GM12878 (cell line): Measurements from ENCODE around the gene TIAM1. TPM values are rescaled to one million over a fixed set of nuclear protein-coding genes. Genes with fewer than 3 reads are reported as not detected.

Experiments used
- ATAC-seq: fragments of 200-7000 bp; cut with Tn5 transposase; 3 replicates; pipeline ENCODE4 v1.9.1; 2020; ENCODE audit warnings: mild to moderate bottlenecking, moderate library complexity
- BruUV-seq: library from RNA; stranded (reverse); fragments of 400-500 nt; replicated peaks from 2 replicates; lab custom pipeline; 2021; lab: Mats Ljungman, UMichigan
- CTCF ChIA-PET: fragments of 300-600 bp; sonication (Branson Sonifier 250); formaldehyde crosslinking; extraction: SDS; loops from one replicate; lab custom pipeline; 2021; ENCODE audit warnings: inconsistent platforms; lab: Yijun Ruan, JAX
- POLR2A ChIA-PET: fragments of 350-600 bp; formaldehyde crosslinking; extraction: SDS; loops from one replicate; lab custom pipeline; 2021; ENCODE audit warnings: inconsistent platforms; lab: Charles Lee
- RAD21 ChIA-PET: fragments of 300-600 bp; sonication (Branson Sonifier 250); formaldehyde crosslinking; loops from one replicate; lab custom pipeline; 2023; ENCODE audit warnings: antibody characterized with exemption; ENCODE audit not compliant: unreplicated experiment; lab: Charles Lee
- SMC1A ChIA-PET: fragments of 300-600 bp; sonication (Branson Sonifier 250); formaldehyde crosslinking; loops from one replicate; lab custom pipeline; 2023; ENCODE audit not compliant: unreplicated experiment, uncharacterized antibody; lab: Charles Lee
- DNase-seq: peaks from one replicate; pipeline ENCODE4 v3.0.0-alpha.2; 2011; ENCODE audit warnings: low read depth, low spot score
- FAIRE-seq: peaks from 3 replicates; lab custom pipeline; 2011; peaks lifted over from hg19 to GRCh38; lab: Jason Lieb, UNC
- H2AFZ ChIP-seq: 2 replicates; pipeline ENCODE4 v1.6.0; 2011; ENCODE audit warnings: low read depth, low read length, control low read depth; ENCODE audit not compliant: control insufficient read depth
- H3K27ac ChIP-seq: 2 replicates; pipeline ENCODE4 v1.5.1; 2011; ENCODE audit warnings: control low read depth; ENCODE audit not compliant: control insufficient read depth, insufficient read depth
- H3K27me3 ChIP-seq, 2 experiments: replicated peaks in 1 of 2; 2 replicates each; pipeline versions ENCODE4 v1.6.0 to v1.6.1; 2011; ENCODE audit warnings: low read length in 1 of 2; ENCODE audit not compliant: control insufficient read depth in 2 of 2, insufficient read depth in 2 of 2
- H3K36me3 ChIP-seq, 2 experiments: 2 replicates each; pipeline ENCODE4 v1.5.1; 2011; ENCODE audit warnings: low read length in 1 of 2; ENCODE audit not compliant: control insufficient read depth in 2 of 2, insufficient read depth in 2 of 2
- H3K4me1 ChIP-seq: 2 replicates; pipeline ENCODE4 v1.6.1; 2011; ENCODE audit warnings: mild to moderate bottlenecking, low read length, moderate library complexity, mixed read lengths; ENCODE audit not compliant: control insufficient read depth, insufficient read depth
- H3K4me2 ChIP-seq: 2 replicates; pipeline ENCODE4 v1.6.0; 2011; ENCODE audit warnings: control low read depth; ENCODE audit not compliant: control insufficient read depth, insufficient read depth
- H3K4me3 ChIP-seq: fragments of 200-600 bp; sonication (generic); 2 replicates; pipeline ENCODE4 v1.5.1; 2016
- H3K79me2 ChIP-seq: 2 replicates; pipeline ENCODE4 v1.6.0; 2011; ENCODE audit warnings: low read length; ENCODE audit not compliant: control insufficient read depth, insufficient read depth
- H3K9ac ChIP-seq: 2 replicates; pipeline ENCODE4 v1.8.0; 2011; ENCODE audit warnings: low read length, control low read depth, mixed read lengths; ENCODE audit not compliant: control insufficient read depth, insufficient read depth
- H3K9me3 ChIP-seq: replicated peaks from 3 replicates; pipeline ENCODE4 v1.5.1; 2011; ENCODE audit warnings: mild to moderate bottlenecking, low read length; ENCODE audit not compliant: control insufficient read depth, insufficient read depth
- H4K20me1 ChIP-seq: 2 replicates; pipeline ENCODE4 v1.6.0; 2011; ENCODE audit not compliant: control insufficient read depth, insufficient read depth
- CHD4 ChIP-seq: fragments of 200-600 bp; sonication (generic); IDR thresholded peaks from 2 replicates; pipeline ENCODE4 v1.6.1; 2016; ENCODE audit warnings: mild to moderate bottlenecking
- CTCF ChIP-seq, 3 experiments: IDR thresholded peaks in 2 of 3; conservative IDR thresholded peaks in 1 of 3; 2 replicates each; pipeline ENCODE4 v1.5.1; 2011; ENCODE audit warnings: low read depth in 3 of 3, low read length in 3 of 3, mild to moderate bottlenecking in 3 of 3, control low read depth in 2 of 3, moderate library complexity in 2 of 3, inconsistent platforms in 1 of 3, mixed read lengths in 1 of 3; ENCODE audit not compliant: control insufficient read depth in 2 of 3, insufficient read depth in 1 of 3; ENCODE audit errors: extremely low read depth in 1 of 3
- ELK1 ChIP-seq: IDR thresholded peaks from 2 replicates; pipeline ENCODE4 v1.6.1; 2012; ENCODE audit warnings: low read depth, low read length, improper control_type of control experiment
- ESRRA ChIP-seq: IDR thresholded peaks from 2 replicates; pipeline ENCODE4 v1.6.1; 2012; ENCODE audit warnings: mild to moderate bottlenecking, low read length, improper control_type of control experiment
- GABPA ChIP-seq: IDR thresholded peaks from 2 replicates; pipeline ENCODE4 v1.6.1; 2014; ENCODE audit warnings: antibody characterized with exemption, low read depth, mild to moderate bottlenecking, inconsistent platforms
- PRDM15 ChIP-seq: fragments of 450-650 bp; formaldehyde crosslinking; IDR thresholded peaks from 2 replicates; pipeline ENCODE4 v1.4.0; 2020; ENCODE audit warnings: mild to moderate bottlenecking, moderate library complexity
- SIX5 ChIP-seq: IDR thresholded peaks from 2 replicates; pipeline ENCODE4 v1.6.1; 2011; ENCODE audit warnings: mild to moderate bottlenecking, low read depth, low read length, moderate library complexity; ENCODE audit not compliant: severe bottlenecking
- SMAD1 ChIP-seq: fragments of 450-650 bp; IDR thresholded peaks from 2 replicates; pipeline ENCODE4 v1.6.1; 2018; ENCODE audit warnings: mild to moderate bottlenecking, low read depth; ENCODE audit not compliant: partially characterized antibody
- SMARCA5 ChIP-seq: fragments of 450-650 bp; IDR thresholded peaks from 2 replicates; pipeline ENCODE4 v1.6.1; 2017; ENCODE audit warnings: mild to moderate bottlenecking
- ZNF384 ChIP-seq: IDR thresholded peaks from 2 replicates; pipeline ENCODE4 v1.6.1; 2012; ENCODE audit warnings: low read depth, mild to moderate bottlenecking, low read length, improper control_type of control experiment, borderline replicate concordance
- WGBS: methylation state at CpG from one replicate; pipeline ENCODE4 v1.1.6; 2016; ENCODE audit warnings: low lambda C conversion rate; ENCODE audit not compliant: insufficient replicate concordance, insufficient coverage; ENCODE audit errors: missing lambda C conversion rate; 5-methylcytosine and 5-hydroxymethylcytosine counted together
- in situ Hi-C: fragments of 300-500 bp; cut with MboI; formaldehyde crosslinking; loops from 9 replicates; pipeline ENCODE4 v1.14.3; 2018; ENCODE audit warnings: mixed read lengths
- intact Hi-C: fragments of 100-400 bp; cut with micrococcal nuclease; formaldehyde crosslinking; loops from one replicate; pipeline ENCODE4 v1.14.2; 2022; ENCODE audit not compliant: unreplicated experiment
- polyA plus RNA-seq, 11 experiments: library from polyadenylated mRNA; depleted of rRNA in 4 of 11; unstranded in 6 of 11; stranded (reverse) in 5 of 11; fragments of >200 nt; fragmentation: Nextera tagmentation in 4 of 11; fragmentation: Illumina TruSeq in 1 of 11; extraction: Ambion mirVana in 4 of 11; extraction: Trizol in 1 of 11; gene quantifications; 1 replicate in 1 of 11; 2 replicates in 10 of 11; pipeline versions ENCODE4 v1.2.1 to v1.2.3, GENCODE V29; 2011 to 2016; ENCODE audit warnings: inconsistent platforms in 2 of 11, missing spikeins in 2 of 11, low read depth in 1 of 11
- total RNA-seq, 4 experiments: library from RNA; depleted of rRNA in 3 of 4; stranded (reverse); fragments of >200 nt in 3 of 4; fragmentation: Illumina TruSeq in 1 of 4; extraction: Trizol in 1 of 4; gene quantifications; 2 replicates each; pipeline versions ENCODE4 v1.2.1 to v1.2.3, GENCODE V29; 2013 to 2021

The TIAM1 gene
- total and polyA plus RNA-seq, 10 of the 15 experiments (the other 5 are each of a cell fraction or from before 2014, with no cell fraction given): 0.31 to 35.9 (median 0.78) TPM

- TF ChIP-seq SIX5 (no peak), ESRRA (no peak)
- TF ChIP-seq, all 136 proteins: peak for 0
These were observed 7.4 kb upstream of the TIAM1 start (continued) for GRCh38 chr21:31351438-31351837.

GRCh38 chr21:31349208-31349607 is 5.1 kb upstream of the TIAM1 start:
- intact Hi-C loops (no loop called here), in situ Hi-C loops (no loop called here)
- DNase-seq: no peak
- no peaks in the 10 kb centered on the region for H3K4me1 ChIP-seq
- H3K9me3 ChIP-seq: no peaks in the 10 kb centered on the region
- no peak overlapping the region for H3K9ac ChIP-seq
- RAD21 ChIA-PET: no interaction called here
- BruUV-seq: no TSS peak
- no peak overlapping the region for H3K27ac ChIP-seq
- CTCF ChIA-PET: no interaction called here
- H4K20me1 ChIP-seq: no peaks in the 10 kb centered on the region
- no peaks in the 10 kb centered on the region for H3K36me3 ChIP-seq
- H3K79me2 ChIP-seq: no peaks in the 10 kb centered on the region
- TF ChIP-seq PRDM15 (CRISPR knock-in tag) (no peak), ELK1 (no peak), CHD4 (no peak), GABPA (no peak), SMAD1 (no peak), CTCF (IDR thresholded peaks at IDR 0.05 in 2 of 3, conservative IDR thresholded peaks at IDR 0.05 in 1 of 3; ENCODE audit: control insufficient read depth in 2 of 3, extremely low read depth in 1 of 3, insufficient read depth in 1 of 3, low read depth in 3 of 3, low read length in 3 of 3) (no peak), ZNF384 (no peak), SMARCA5 (no peak)
- H3K4me2 ChIP-seq: no peak overlapping the region
- POLR2A ChIA-PET: no interaction called here
- no peak for FAIRE-seq
- SMC1A ChIA-PET: interaction anchor here (0.9 to 1.0 kb wide), 2 partner anchors 55 to 210 kb away, joined by 3 read pairs; no protein-coding TSS in a partner anchor
- 14% methylated on average over 4 of the region's 4 CpGs for WGBS
- H3K27me3 ChIP-seq: no peaks in the 10 kb centered on the region
- no peak overlapping the region for H2AFZ ChIP-seq
- no peak for ATAC-seq
- no peak overlapping the region for H3K4me3 ChIP-seq
